T-helper 22 cell (primary cell): ENCODE results near the gene TPSAB1.

Experiments used
- DNase-seq: peaks from one replicate; pipeline ENCODE4 v3.0.0-alpha.2; 2020; ENCODE audit warnings: low read depth

Gene TPSAB1

GRCh38 chr16:1210461-1210860, 30.0 kb upstream of the TPSAB1 start:
- DNase-seq, result no peak

DNA sequence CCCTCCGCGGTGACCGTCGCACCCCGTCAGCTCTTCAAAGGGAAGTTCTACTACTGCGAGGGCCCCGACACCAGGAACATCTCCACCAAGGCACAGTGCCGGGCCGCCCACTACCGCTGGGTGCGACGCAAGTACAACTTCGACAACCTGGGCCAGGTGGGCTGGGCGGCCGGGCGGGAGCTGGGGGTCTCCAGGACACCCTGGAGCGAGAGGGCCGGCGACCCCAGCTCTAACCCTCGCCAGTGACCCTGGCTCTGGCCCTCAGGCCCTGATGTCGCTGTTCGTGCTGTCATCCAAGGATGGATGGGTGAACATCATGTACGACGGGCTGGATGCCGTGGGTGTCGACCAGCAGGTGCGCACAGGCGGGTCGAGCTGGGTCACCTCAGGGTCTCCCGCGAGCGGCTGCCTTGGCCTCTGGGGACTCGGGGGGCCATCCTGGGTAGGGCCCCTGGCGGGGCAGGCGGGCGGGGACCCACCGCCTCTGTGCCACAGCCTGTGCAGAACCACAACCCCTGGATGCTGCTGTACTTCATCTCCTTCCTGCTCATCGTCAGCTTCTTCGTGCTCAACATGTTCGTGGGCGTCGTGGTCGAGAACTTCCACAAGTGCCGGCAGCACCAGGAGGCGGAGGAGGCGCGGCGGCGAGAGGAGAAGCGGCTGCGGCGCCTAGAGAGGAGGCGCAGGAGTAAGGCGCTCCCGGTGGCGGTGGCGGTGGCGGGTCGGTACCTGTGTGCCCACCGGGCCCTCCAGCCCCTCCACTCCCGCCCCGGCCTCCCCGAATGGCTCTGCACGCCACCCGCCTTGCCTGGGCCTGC, 28.8 kb upstream of the TPSAB1 start:
- DNase-seq, result no peak

DNA sequence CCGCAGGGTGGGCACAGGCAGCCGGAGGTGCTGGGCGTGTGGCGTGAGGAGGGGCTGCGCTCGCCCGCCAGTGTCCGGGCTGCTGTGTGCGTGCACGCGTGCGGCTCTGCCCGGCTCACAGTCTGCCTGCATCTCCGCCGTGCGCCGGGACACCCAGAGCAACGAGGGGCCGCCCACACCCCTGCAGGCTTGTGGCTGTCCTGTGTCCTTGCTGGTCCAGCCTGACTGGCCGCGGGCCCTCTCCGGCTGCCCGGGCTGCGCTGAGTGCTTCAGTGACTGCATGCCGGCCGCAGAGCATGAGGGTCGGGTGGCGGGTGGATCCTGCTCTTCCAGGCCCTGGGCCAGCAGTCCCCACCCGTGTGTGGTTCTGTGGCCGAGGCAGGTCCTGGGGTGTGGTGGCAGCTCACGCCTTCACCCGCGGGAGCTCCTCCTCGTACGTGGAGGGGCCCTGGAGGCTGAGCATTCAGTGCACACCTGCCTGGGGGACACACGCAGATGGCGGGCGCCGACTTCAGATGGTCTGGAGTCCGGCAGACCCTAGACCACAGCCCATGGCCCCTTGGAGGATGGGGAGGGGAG, 27.8 kb upstream of the TPSAB1 start:
- DNase-seq, result no peak

DNA sequence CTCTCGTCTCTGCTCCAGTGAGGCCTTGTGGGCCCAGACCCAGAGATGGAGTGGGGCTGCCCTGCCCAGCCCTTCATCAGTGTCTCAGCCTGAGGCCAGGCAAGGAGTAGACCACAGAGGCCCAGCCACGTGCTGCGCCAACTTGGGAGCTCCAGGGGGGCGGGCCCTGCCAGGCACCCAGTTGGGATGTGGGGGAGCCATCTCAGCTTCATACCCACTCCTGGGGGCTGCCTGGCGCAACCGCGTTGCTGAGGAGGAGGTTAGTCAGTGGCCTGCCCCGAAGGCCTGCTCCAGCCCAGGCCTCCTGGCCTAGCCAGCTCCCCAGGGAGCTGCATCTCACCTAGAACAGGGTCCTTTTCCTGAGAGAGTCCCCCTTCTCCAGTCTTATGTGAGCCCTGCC, 27.3 kb upstream of the TPSAB1 start:
- DNase-seq, result no peak

- DNase-seq, result no peak
Observed at GRCh38 chr16:1213796-1214372, 26.6 kb upstream of the TPSAB1 start.

DNA sequence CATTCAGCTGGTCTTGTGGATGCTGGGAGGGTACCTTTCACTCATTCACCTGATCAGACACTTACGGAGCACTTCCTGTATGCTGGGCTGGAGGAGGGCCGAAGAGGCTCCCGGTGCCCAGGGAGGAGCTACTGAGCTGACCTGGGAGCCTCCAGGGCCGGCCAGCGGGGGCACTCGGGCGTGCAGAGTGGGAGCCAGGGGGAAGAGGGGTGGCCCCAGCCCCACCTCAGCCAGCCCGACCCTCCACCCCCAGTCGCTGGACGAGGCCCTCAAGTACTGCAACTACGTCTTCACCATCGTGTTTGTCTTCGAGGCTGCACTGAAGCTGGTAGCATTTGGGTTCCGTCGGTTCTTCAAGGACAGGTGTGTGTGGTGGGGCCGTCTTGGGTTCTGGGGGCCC, 25.8 kb upstream of the TPSAB1 start:
- no peak for DNase-seq

GRCh38 chr16:1215574-1216295, 24.8 kb upstream of the TPSAB1 start:
- no peak for DNase-seq

- DNase-seq, result no peak
Observed at GRCh38 chr16:1216296-1216619, 24.2 kb upstream of the TPSAB1 start.

GRCh38 chr16:1216681-1217400, 23.7 kb upstream of the TPSAB1 start:
- DNase-seq, result no peak

GRCh38 chr16:1217526-1217925, 23.0 kb upstream of the TPSAB1 start:
- no peak for DNase-seq

DNA sequence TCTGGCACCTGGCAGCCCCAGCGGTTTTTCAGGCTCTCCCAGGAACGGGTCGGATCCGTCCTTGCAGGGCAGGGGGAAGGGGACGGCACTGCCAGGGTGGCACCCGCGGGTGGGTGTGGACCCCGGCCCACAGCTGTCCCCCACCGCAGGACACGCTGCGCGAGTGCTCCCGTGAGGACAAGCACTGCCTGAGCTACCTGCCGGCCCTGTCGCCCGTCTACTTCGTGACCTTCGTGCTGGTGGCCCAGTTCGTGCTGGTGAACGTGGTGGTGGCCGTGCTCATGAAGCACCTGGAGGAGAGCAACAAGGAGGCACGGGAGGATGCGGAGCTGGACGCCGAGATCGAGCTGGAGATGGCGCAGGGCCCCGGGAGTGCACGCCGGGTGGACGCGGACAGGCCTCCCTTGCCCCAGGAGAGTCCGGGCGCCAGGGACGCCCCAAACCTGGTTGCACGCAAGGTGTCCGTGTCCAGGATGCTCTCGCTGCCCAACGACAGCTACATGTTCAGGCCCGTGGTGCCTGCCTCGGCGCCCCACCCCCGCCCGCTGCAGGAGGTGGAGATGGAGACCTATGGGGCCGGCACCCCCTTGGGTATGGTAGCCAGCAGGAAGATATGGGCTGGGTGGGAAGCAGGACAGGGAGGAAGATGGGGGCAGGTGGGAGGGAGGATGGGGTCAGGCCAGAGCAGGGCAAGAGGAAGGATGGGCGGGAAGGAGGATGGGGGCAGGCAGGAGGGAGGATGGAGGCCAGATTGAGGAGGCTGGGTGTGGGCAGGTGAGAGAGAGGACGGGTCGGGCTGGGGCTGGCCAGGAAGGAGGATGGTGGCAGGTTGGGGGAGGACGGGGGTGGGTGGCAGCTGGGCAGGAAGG, 22.2 kb upstream of the TPSAB1 start:
- no peak for DNase-seq

DNA sequence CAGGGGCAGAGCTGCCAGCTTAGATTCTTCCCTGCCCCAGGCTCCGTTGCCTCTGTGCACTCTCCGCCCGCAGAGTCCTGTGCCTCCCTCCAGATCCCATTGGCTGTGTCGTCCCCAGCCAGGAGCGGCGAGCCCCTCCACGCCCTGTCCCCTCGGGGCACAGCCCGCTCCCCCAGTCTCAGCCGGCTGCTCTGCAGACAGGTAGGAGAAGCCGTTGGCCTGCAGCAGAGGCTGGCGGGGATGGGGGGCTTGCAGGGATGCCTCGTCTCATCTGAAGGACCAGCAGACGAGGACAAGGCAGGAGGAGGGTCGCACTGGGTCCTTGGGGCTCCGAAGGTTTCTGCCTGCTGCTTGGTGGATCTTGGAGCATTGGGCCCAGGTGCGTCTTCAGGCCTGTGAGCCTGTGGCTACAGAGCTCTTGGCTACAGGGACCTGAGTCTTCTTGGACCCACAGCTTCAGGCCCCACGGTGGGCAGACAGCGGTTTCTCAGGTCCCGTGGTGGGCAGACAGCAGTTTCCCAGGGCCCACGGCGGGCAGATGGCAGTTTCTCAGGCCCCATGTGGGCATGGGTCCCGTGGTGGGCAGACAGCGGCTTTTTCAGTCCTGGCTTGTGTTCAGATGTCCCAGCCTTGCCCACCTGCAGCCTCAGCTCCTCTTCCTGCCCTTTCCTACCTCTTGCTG, 21.4 kb upstream of the TPSAB1 start:
- no peak for DNase-seq

DNA sequence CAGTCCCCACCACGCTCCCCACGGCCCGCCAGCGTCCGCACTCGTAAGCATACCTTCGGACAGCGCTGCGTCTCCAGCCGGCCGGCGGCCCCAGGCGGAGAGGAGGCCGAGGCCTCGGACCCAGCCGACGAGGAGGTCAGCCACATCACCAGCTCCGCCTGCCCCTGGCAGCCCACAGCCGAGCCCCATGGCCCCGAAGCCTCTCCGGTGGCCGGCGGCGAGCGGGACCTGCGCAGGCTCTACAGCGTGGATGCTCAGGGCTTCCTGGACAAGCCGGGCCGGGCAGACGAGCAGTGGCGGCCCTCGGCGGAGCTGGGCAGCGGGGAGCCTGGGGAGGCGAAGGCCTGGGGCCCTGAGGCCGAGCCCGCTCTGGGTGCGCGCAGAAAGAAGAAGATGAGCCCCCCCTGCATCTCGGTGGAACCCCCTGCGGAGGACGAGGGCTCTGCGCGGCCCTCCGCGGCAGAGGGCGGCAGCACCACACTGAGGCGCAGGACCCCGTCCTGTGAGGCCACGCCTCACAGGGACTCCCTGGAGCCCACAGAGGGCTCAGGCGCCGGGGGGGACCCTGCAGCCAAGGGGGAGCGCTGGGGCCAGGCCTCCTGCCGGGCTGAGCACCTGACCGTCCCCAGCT, 20.3 kb upstream of the TPSAB1 start:
- DNase-seq, result no peak

GRCh38 chr16:1220841-1221627, 19.5 kb upstream of the TPSAB1 start:
- no peak for DNase-seq

DNA sequence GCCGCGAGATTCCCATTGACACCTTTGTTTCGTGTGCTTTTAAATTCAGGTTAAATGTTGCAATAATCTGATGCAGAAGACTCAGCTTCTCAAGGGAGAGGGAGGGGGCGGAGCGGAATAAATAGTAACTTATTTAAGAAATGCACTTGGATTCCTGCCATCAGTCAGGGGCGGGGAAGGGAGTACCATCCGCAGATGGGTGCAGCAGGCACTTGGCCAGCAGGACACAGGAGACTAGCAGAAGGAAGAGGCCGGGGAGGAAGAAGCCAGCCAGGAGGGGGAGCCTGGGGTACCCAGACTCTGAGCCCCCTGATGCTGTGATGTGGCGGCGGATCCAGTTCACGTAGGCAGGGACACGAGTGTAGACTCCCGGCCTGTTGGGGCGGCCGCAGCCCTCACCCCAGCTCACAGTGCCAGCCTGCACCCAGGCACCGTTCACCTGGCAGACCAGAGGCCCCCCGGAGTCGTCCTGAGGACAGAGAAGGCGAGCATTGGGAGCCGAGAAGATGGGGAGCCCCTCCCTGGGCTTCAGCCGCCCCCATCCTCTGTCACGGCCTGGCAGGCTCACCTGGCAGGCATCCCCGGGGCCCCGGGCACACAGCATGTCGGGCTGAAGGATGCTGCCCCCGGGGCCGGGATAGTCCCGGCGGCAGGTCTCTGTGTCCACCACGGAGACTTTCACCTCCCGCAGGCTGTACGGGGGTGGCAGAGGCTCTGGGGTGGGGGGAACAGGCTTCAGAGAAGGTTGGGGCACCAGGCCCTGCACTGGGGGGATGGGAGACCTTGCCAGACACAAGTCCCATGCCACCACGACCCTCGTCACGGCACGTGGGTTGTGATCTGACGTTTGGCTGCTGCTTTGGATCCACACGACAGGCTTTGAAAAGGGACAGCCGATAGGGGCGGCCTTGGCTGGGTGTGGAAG, 18.6 kb upstream of the TPSAB1 start:
- no peak for DNase-seq

DNA sequence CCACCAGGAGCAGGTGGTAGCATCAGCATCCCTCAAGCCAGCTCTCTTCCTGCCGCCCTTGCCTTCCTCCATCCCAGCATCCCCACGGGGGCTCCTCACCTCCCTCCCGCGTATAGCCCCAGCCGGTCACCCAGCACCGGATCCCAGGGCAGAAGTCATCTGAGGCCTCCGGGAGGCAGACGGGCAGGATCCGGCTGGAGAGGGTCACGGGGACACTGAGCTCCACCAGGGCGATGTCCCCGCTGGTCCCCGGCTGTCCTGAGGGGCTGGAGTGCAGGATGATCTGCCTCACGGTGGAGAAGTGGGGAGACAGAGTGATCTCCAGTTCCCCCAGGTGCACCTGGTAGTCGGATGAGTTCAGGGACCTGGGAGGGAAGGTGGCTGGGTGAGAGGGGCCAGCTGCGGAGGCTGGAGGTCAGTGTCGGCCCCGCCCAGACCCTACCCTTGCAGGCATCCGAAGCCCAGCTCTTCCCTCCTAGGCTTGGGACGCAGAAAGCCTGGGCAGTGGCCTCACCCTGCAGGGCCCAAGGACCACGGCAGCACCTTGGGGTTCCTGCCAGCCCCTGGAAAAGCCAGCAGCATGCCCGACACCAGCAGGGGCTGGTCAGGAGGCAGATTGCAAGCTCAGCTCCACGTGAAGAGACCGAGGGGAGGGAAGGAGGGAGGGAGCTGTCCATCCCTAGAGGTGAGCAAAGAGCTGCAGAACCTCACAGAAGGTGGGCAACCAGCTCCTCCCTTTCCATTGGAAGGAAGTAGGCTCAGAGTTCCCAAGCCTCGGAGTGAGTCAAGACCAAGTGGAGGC, 17.8 kb upstream of the TPSAB1 start:
- DNase-seq, result no peak
